K562 (cell line): ENCODE measurements around the gene HSPA4L. TPM values are rescaled to one million over a fixed set of nuclear protein-coding genes. Genes with fewer than 3 reads are reported as not detected.

Experiments
- ATAC-seq: fragments of 200-7000 bp; cut with Tn5 transposase; 3 replicates; pipeline ENCODE4 v1.9.1; 2020; ENCODE audit warnings: moderate library complexity
- BruUV-seq: library from RNA; stranded (reverse); fragments of 400-500 nt; replicated peaks from 2 replicates; lab custom pipeline; 2021; lab: Mats Ljungman, UMichigan
- CTCF ChIA-PET: fragments of 300-600 bp; formaldehyde crosslinking; extraction: SDS; loops from one replicate; lab custom pipeline; 2021; ENCODE audit warnings: low intra/inter-chr PET ratio; lab: Yijun Ruan, JAX
- POLR2A ChIA-PET: fragments of 300-600, 350-650 bp; sonication (Branson Sonifier 250); formaldehyde crosslinking; extraction: SDS; loops from one replicate; lab custom pipeline; 2021; ENCODE audit warnings: antibody characterized with exemption, inconsistent platforms; lab: Yijun Ruan, JAX
- DNase-seq, 4 experiments: peaks; one replicate each; pipeline versions ENCODE4 v3.0.0 to v3.0.0-alpha.2; 2011 to 2018; ENCODE audit warnings: low spot score in 3 of 4, mixed read lengths in 3 of 4; ENCODE audit errors: extremely low read depth in 1 of 4
- FAIRE-seq: peaks from 2 replicates; lab custom pipeline; 2011; peaks lifted over from hg19 to GRCh38; lab: Jason Lieb, UNC
- H2AFZ ChIP-seq: 2 replicates; pipeline ENCODE4 v1.6.0; 2011; ENCODE audit warnings: low read depth, low read length, control low read depth, inconsistent platforms
- H3K27ac ChIP-seq: fragments of 200-600 bp; 3 replicates; pipeline ENCODE4 v1.8.0; 2011; ENCODE audit warnings: low read depth, mild to moderate bottlenecking, control low read depth, inconsistent platforms, low read length, moderate library complexity, mixed read lengths; ENCODE audit errors: extremely low read depth
- H3K27me3 ChIP-seq, 2 experiments: fragments of 300-600 bp in 1 of 2; 2 replicates in 1 of 2; 3 replicates in 1 of 2; pipeline versions ENCODE4 v1.6.0 to v1.8.0; 2011; ENCODE audit warnings: inconsistent platforms in 2 of 2, low read length in 2 of 2, mild to moderate bottlenecking in 1 of 2, mixed read lengths in 1 of 2, moderate library complexity in 1 of 2; ENCODE audit not compliant: control insufficient read depth in 2 of 2, insufficient read depth in 2 of 2
- H3K36me3 ChIP-seq: fragments of 300-600 bp; 3 replicates; pipeline ENCODE4 v1.8.0; 2011; ENCODE audit warnings: mild to moderate bottlenecking, low read length, inconsistent platforms; ENCODE audit not compliant: control insufficient read depth, insufficient read depth
- H3K4me1 ChIP-seq, 2 experiments: fragments of 200-600 bp in 1 of 2; replicated peaks in 1 of 2; 2 replicates in 1 of 2; 3 replicates in 1 of 2; pipeline versions ENCODE4 v1.5.1 to v1.8.0; 2011; ENCODE audit warnings: inconsistent platforms in 2 of 2, low read length in 2 of 2, mild to moderate bottlenecking in 1 of 2, mixed read lengths in 1 of 2, moderate library complexity in 1 of 2; ENCODE audit not compliant: control insufficient read depth in 2 of 2, insufficient read depth in 2 of 2
- H3K4me2 ChIP-seq: 2 replicates; pipeline ENCODE4 v1.6.1; 2011; ENCODE audit warnings: low read length, control low read depth, inconsistent platforms, mixed read lengths; ENCODE audit not compliant: insufficient read depth
- H3K4me3 ChIP-seq: fragments of 200-600 bp; sonication (generic), shearing (Covaris generic); 2 replicates; pipeline ENCODE4 v1.5.1; 2016; ENCODE audit warnings: control low read depth, inconsistent platforms
- H3K79me2 ChIP-seq: fragments of 200-600 bp; 3 replicates; pipeline ENCODE4 v1.8.0; 2011; ENCODE audit warnings: low read length, inconsistent platforms; ENCODE audit not compliant: control insufficient read depth, insufficient read depth
- H3K9ac ChIP-seq, 2 experiments: 2 replicates each; pipeline versions ENCODE4 v1.6.0 to v1.6.1; 2011; ENCODE audit warnings: low read depth in 2 of 2, low read length in 2 of 2, control low read depth in 1 of 2, inconsistent platforms in 1 of 2, mild to moderate bottlenecking in 1 of 2, mixed read lengths in 1 of 2; ENCODE audit not compliant: insufficient read depth in 1 of 2
- H3K9me1 ChIP-seq: one replicate; pipeline ENCODE4 v1.6.0; 2011; ENCODE audit warnings: inconsistent platforms, mild to moderate bottlenecking, low read length, moderate library complexity; ENCODE audit not compliant: control insufficient read depth, insufficient read depth
- H3K9me3 ChIP-seq: replicated peaks from 2 replicates; pipeline ENCODE4 v1.5.1; 2011; ENCODE audit warnings: low read depth, low read length, inconsistent platforms; ENCODE audit not compliant: control insufficient read depth, insufficient read depth
- H4K20me1 ChIP-seq: replicated peaks from 2 replicates; pipeline ENCODE4 v1.6.1; 2011; ENCODE audit warnings: low read length, inconsistent platforms, mixed read lengths; ENCODE audit not compliant: control insufficient read depth, insufficient read depth
- ETS2 ChIP-seq: IDR thresholded peaks from 2 replicates; pipeline ENCODE4 v1.6.1; 2016; ENCODE audit warnings: borderline replicate concordance, missing genetic modification characterization, mild to moderate bottlenecking, moderate library complexity, missing compliant biosample characterization; ENCODE audit not compliant: poor library complexity, severe bottlenecking
- HDAC1 ChIP-seq, 2 experiments: fragments of 450-650 bp; IDR thresholded peaks; 2 replicates each; pipeline ENCODE4 v1.6.1; 2016 to 2017; ENCODE audit warnings: inconsistent platforms in 1 of 2, mild to moderate bottlenecking in 1 of 2, moderate library complexity in 1 of 2
- KLF16 ChIP-seq: IDR thresholded peaks from 2 replicates; pipeline ENCODE4 v1.6.1; 2016; ENCODE audit warnings: antibody characterized with exemption
- PTBP1 ChIP-seq: fragments of 200-400 bp; formaldehyde crosslinking; IDR thresholded peaks from 2 replicates; pipeline ENCODE4 v1.6.1; 2017; ENCODE audit warnings: low read depth, low read length
- TRIM24 ChIP-seq, 2 experiments: fragments of 450-650 bp; IDR thresholded peaks; 2 replicates each; pipeline ENCODE4 v1.6.1; 2016
- XRCC3 ChIP-seq: fragments of 450-650 bp; IDR thresholded peaks from 2 replicates; pipeline ENCODE4 v1.6.1; 2017; ENCODE audit warnings: mild to moderate bottlenecking, moderate library complexity
- ZNF586 ChIP-seq: fragments of 450-650 bp; formaldehyde crosslinking; conservative IDR thresholded peaks from 2 replicates; pipeline ENCODE4 v1.4.0; 2020; ENCODE audit warnings: mild to moderate bottlenecking, moderate library complexity
- ZNF764 ChIP-seq: fragments of 250-450 bp; sonication (Bioruptor Pico); IDR thresholded peaks from 2 replicates; pipeline ENCODE4 v1.4.0; 2020; ENCODE audit warnings: low read depth, mild to moderate bottlenecking, moderate library complexity
- WGBS: fragments of 100-300 bp; shearing (Covaris generic); methylation state at CpG from one replicate; pipeline ENCODE4 v1.1.6; 2016; ENCODE audit warnings: low coverage, mixed read lengths; ENCODE audit not compliant: insufficient coverage; ENCODE audit errors: missing lambda C conversion rate; 5-methylcytosine and 5-hydroxymethylcytosine counted together
- in situ Hi-C: fragments of 300-500 bp; cut with MboI; formaldehyde crosslinking; loops from 4 replicates; pipeline ENCODE4 v1.15.0; 2018; ENCODE audit warnings: inconsistent platforms, mixed read lengths
- intact Hi-C: fragments of 100-400 bp; cut with micrococcal nuclease; formaldehyde crosslinking; loops from 2 replicates; pipeline ENCODE4 v1.14.2; 2022
- polyA plus RNA-seq, 8 experiments: library from polyadenylated mRNA; depleted of rRNA in 4 of 8; stranded (reverse) in 5 of 8; unstranded in 3 of 8; fragments of >200 nt; fragmentation: Nextera tagmentation in 2 of 8; fragmentation: Illumina TruSeq in 1 of 8; extraction: Ambion mirVana in 2 of 8; extraction: Trizol in 1 of 8; gene quantifications; 2 replicates each; pipeline versions ENCODE4 v1.2.1 to v1.2.3, GENCODE V29; 2011 to 2014; ENCODE audit warnings: inconsistent platforms in 1 of 8, missing spikeins in 1 of 8
- total RNA-seq, 7 experiments: library from RNA; depleted of rRNA in 6 of 7; stranded (reverse); fragments of >200 nt in 6 of 7; fragmentation: Illumina TruSeq in 2 of 7; extraction: Trizol in 2 of 7; gene quantifications; 2 replicates each; pipeline versions ENCODE4 v1.2.1 to v1.2.3, GENCODE V29; 2011 to 2021; ENCODE audit warnings: low replicate concordance in 1 of 7
- TF ChIP-seq, protein P1 (sequence below): fragments of 150-350 bp; IDR thresholded peaks from 2 replicates; pipeline ENCODE4 v1.6.1; 2014; ENCODE audit warnings: low read depth, mild to moderate bottlenecking, low read length, borderline replicate concordance
- TF ChIP-seq, protein P2 (sequence below), 2 experiments: fragments of 450-650 bp; IDR thresholded peaks; 2 replicates each; pipeline ENCODE4 v1.6.1; 2016; ENCODE audit warnings: mild to moderate bottlenecking in 2 of 2, borderline replicate concordance in 1 of 2, low read depth in 1 of 2, moderate library complexity in 1 of 2

Gene HSPA4L
- total and polyA plus RNA-seq, 9 of the 15 experiments (the other 6 are each of a cell fraction or from before 2014, with no cell fraction given): 12.3 to 37.0 (median 21.7) TPM

DNA sequence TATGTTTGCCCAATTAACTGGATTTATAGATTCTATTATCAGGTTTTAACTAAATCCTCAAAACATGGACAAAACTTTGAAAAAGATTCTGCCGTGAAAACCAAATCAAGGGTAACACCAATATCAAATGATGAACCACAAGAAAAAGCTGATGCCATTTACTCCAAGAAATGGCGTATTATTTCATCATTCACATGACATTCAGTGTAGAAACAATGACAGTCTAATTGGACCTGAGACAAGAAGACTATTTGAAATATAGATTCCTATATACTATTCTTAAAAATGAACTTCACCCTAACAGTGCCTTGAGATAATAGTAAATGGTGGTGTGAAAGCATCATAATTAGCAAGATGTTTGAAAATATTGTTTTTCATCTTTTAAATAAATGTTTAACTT is 47.1 kb upstream of the HSPA4L start:
- no peaks in the 10 kb centered on the region for H3K9me3 ChIP-seq
- FAIRE-seq: no peak
- ChIA-PET POLR2A (no interaction called here), CTCF (no interaction called here)
- no peaks in the 10 kb centered on the region for H3K9me1 ChIP-seq
- H3K4me2 ChIP-seq: no peak overlapping the region
- WGBS: 42% methylated on average over 2 of the region's 2 CpGs
- H2AFZ ChIP-seq: no peak overlapping the region
- intact Hi-C loops (loop anchor here (10.0 kb wide), 1 partner anchor 320 kb away; no protein-coding TSS in a partner anchor), in situ Hi-C loops (no loop called here)
- H3K27ac ChIP-seq: no peak overlapping the region
- no peaks in the 10 kb centered on the region for H3K36me3 ChIP-seq
- no peak overlapping the region for H3K9ac ChIP-seq
- ATAC-seq: no peak
- H3K4me1 ChIP-seq: no peaks in the 10 kb centered on the region; a peak in 3 of 5 replicates
- no peak for DNase-seq
- no TSS peak for BruUV-seq
- H4K20me1 ChIP-seq: no peaks in the 10 kb centered on the region
- no peaks in the 10 kb centered on the region for H3K79me2 ChIP-seq
- H3K4me3 ChIP-seq: no peak overlapping the region
- no peaks in the 10 kb centered on the region for H3K27me3 ChIP-seq
- TF ChIP-seq ZNF764 (CRISPR knock-in tag) (no peak), XRCC3 (no peak), KLF16 (no peak), HDAC1 (IDR thresholded peaks at IDR 0.05) (no peak), TRIM24 (IDR thresholded peaks at IDR 0.05) (peak; percentile 24 to 57; a peak in 2 of 4 replicates), ETS2 (tag) (no peak), ZNF586 (CRISPR knock-in tag) (no peak), PTBP1 (no peak)
- TF ChIP-seq, protein P1, sequence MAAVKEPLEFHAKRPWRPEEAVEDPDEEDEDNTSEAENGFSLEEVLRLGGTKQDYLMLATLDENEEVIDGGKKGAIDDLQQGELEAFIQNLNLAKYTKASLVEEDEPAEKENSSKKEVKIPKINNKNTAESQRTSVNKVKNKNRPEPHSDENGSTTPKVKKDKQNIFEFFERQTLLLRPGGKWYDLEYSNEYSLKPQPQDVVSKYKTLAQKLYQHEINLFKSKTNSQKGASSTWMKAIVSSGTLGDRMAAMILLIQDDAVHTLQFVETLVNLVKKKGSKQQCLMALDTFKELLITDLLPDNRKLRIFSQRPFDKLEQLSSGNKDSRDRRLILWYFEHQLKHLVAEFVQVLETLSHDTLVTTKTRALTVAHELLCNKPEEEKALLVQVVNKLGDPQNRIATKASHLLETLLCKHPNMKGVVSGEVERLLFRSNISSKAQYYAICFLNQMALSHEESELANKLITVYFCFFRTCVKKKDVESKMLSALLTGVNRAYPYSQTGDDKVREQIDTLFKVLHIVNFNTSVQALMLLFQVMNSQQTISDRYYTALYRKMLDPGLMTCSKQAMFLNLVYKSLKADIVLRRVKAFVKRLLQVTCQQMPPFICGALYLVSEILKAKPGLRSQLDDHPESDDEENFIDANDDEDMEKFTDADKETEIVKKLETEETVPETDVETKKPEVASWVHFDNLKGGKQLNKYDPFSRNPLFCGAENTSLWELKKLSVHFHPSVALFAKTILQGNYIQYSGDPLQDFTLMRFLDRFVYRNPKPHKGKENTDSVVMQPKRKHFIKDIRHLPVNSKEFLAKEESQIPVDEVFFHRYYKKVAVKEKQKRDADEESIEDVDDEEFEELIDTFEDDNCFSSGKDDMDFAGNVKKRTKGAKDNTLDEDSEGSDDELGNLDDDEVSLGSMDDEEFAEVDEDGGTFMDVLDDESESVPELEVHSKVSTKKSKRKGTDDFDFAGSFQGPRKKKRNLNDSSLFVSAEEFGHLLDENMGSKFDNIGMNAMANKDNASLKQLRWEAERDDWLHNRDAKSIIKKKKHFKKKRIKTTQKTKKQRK: no peak
- TF ChIP-seq, protein P2, sequence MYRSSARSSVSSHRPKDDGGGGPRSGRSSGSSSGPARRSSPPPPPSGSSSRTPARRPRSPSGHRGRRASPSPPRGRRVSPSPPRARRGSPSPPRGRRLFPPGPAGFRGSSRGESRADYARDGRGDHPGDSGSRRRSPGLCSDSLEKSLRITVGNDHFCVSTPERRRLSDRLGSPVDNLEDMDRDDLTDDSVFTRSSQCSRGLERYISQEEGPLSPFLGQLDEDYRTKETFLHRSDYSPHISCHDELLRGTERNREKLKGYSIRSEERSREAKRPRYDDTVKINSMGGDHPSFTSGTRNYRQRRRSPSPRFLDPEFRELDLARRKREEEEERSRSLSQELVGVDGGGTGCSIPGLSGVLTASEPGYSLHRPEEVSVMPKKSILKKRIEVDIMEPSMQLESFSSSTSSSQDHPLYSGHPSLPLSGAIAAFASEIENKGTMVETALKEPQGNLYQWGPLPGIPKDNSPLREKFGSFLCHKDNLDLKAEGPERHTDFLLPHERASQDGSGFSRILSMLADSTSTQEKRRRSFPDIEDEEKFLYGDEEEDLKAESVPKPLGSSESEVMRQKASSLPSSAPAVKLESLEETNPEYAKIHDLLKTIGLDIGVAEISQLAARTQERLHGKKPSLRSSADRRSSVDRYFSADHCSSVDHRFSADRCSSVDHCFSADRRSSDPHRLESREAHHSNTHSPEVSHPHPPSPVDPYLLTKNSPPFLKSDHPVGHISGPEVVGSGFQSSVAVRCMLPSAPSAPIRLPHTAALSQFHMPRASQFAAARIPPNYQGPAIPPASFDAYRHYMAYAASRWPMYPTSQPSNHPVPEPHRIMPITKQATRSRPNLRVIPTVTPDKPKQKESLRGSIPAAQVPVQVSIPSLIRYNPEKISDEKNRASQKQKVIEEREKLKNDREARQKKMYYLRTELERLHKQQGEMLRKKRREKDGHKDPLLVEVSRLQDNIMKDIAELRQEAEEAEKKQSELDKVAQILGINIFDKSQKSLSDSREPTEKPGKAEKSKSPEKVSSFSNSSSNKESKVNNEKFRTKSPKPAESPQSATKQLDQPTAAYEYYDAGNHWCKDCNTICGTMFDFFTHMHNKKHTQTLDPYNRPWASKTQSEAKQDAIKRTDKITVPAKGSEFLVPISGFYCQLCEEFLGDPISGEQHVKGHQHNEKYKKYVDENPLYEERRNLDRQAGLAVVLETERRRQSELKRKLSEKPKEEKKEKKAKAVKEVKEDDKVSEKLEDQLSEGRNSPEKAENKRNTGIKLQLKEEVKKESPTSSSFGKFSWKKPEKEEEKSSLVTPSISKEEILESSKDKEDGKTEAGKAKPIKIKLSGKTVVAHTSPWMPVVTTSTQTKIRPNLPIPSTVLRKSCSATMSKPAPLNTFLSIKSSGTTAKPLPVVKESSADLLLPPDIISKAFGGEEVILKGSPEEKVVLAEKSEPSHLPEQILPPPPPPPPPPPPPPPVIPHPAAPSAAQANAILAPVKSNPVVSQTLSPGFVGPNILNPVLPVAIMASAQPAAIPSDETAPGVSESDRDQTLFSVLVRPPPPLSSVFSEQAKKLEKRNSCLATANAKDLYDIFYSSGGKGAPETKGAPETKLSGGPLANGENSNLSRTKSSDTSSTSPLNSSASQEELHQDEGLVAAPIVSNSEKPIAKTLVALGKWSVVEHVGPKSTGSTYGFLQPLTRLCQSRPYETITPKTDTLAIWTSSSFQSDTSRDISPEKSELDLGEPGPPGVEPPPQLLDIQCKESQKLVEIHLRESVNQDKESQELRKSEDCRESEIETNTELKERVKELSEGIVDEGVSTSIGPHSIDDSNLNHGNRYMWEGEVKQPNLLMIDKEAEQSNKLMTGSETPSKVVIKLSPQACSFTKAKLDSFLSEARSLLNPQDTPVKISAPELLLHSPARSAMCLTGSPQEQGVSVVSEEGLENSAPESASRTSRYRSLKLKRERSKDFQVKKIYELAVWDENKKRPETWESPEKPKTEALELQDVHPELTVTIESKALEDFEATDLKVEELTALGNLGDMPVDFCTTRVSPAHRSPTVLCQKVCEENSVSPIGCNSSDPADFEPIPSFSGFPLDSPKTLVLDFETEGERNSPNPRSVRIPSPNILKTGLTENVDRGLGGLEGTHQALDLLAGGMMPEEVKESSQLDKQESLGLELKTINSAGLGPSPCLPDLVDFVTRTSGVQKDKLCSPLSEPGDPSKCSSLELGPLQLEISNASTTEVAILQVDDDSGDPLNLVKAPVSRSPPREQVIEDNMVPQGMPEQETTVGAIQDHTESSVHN (IDR thresholded peaks at IDR 0.05; ENCODE audit: borderline replicate concordance in 1 of 2, low read depth in 1 of 2): no peak
